H9 (cell line): ENCODE results near the gene ARHGEF17. TPM values are rescaled to one million over a fixed set of nuclear protein-coding genes. Genes with fewer than 3 reads are reported as not detected.

Source experiments
- DNase-seq: peaks from one replicate; pipeline ENCODE4 v3.0.0-alpha.2; 2017
- H2AFZ ChIP-seq: one replicate; pipeline ENCODE4 v1.6.1; 2013; ENCODE audit warnings: mild to moderate bottlenecking, low read length, control low read depth, moderate library complexity
- H2AK5ac ChIP-seq: 2 replicates; pipeline ENCODE4 v1.6.1; 2013; ENCODE audit warnings: low read length, control low read depth, mixed read lengths; ENCODE audit not compliant: insufficient read length
- H2BK120ac ChIP-seq: one replicate; pipeline ENCODE4 v1.6.1; 2013; ENCODE audit warnings: low read depth, mild to moderate bottlenecking, low read length, control low read depth, inconsistent platforms; ENCODE audit not compliant: poor library complexity, severe bottlenecking
- H2BK12ac ChIP-seq: 2 replicates; pipeline ENCODE4 v1.6.1; 2013; ENCODE audit warnings: low read length, control low read depth, mixed read lengths, low read depth; ENCODE audit not compliant: insufficient read length
- H2BK15ac ChIP-seq: 2 replicates; pipeline ENCODE4 v1.6.1; 2013; ENCODE audit warnings: low read depth, low read length, control low read depth
- H2BK20ac ChIP-seq: one replicate; pipeline ENCODE4 v1.6.1; 2013; ENCODE audit warnings: low read depth, mild to moderate bottlenecking, low read length, control low read depth, inconsistent platforms; ENCODE audit not compliant: poor library complexity, severe bottlenecking
- H2BK5ac ChIP-seq: 2 replicates; pipeline ENCODE4 v1.6.1; 2013; ENCODE audit warnings: low read length, control low read depth, mixed read lengths; ENCODE audit not compliant: insufficient read length
- H3K14ac ChIP-seq: 2 replicates; pipeline ENCODE4 v1.6.1; 2013; ENCODE audit warnings: low read length, control low read depth; ENCODE audit not compliant: insufficient read depth
- H3K18ac ChIP-seq: 2 replicates; pipeline ENCODE4 v1.6.1; 2013; ENCODE audit warnings: low read depth, mild to moderate bottlenecking, mixed read lengths, low read length, control low read depth; ENCODE audit not compliant: insufficient read length
- H3K23ac ChIP-seq: 2 replicates; pipeline ENCODE4 v1.6.1; 2013; ENCODE audit warnings: low read length, control low read depth, mixed read lengths, low read depth; ENCODE audit not compliant: insufficient read length
- H3K23me2 ChIP-seq: 2 replicates; pipeline ENCODE4 v1.6.1; 2013; ENCODE audit warnings: low read depth, mild to moderate bottlenecking, mixed read lengths, low read length, control low read depth; ENCODE audit not compliant: insufficient read length, poor library complexity, severe bottlenecking
- H3K27ac ChIP-seq: 2 replicates; pipeline ENCODE4 v1.5.1; 2013; ENCODE audit warnings: low read length, control low read depth, mixed read lengths, low read depth; ENCODE audit not compliant: insufficient read length
- H3K27me3 ChIP-seq: 2 replicates; pipeline ENCODE4 v1.6.1; 2013; ENCODE audit warnings: low read length, control low read depth, inconsistent platforms; ENCODE audit not compliant: insufficient read depth
- H3K4ac ChIP-seq: 2 replicates; pipeline ENCODE4 v1.6.1; 2013; ENCODE audit warnings: low read depth, mild to moderate bottlenecking, control low read depth, inconsistent platforms, low read length, moderate library complexity
- H3K4me1 ChIP-seq: 2 replicates; pipeline ENCODE4 v1.6.1; 2013; ENCODE audit warnings: low read length, control low read depth, inconsistent platforms; ENCODE audit not compliant: insufficient read depth
- H3K4me2 ChIP-seq: 2 replicates; pipeline ENCODE4 v1.6.1; 2013; ENCODE audit warnings: low read length, control low read depth, mixed read lengths; ENCODE audit not compliant: insufficient read length, insufficient read depth
- H3K56ac ChIP-seq: 2 replicates; pipeline ENCODE4 v1.6.1; 2013; ENCODE audit warnings: low read depth, mild to moderate bottlenecking, mixed read lengths, low read length, control low read depth; ENCODE audit not compliant: insufficient read length
- H3K79me1 ChIP-seq: 2 replicates; pipeline ENCODE4 v1.6.1; 2013; ENCODE audit warnings: low read depth, mild to moderate bottlenecking, moderate library complexity, low read length, control low read depth, inconsistent platforms; ENCODE audit not compliant: insufficient read depth, poor library complexity, severe bottlenecking
- H3K79me2 ChIP-seq: 2 replicates; pipeline ENCODE4 v1.6.1; 2013; ENCODE audit warnings: low read length, control low read depth, inconsistent platforms; ENCODE audit not compliant: insufficient read depth
- H3K9ac ChIP-seq: 2 replicates; pipeline ENCODE4 v1.6.1; 2013; ENCODE audit warnings: low read length, control low read depth, mixed read lengths; ENCODE audit not compliant: insufficient read length; ENCODE audit errors: extremely low read depth
- H3K9me3 ChIP-seq: one replicate; pipeline ENCODE4 v1.6.1; 2013; ENCODE audit warnings: low read depth, low read length, inconsistent platforms; ENCODE audit not compliant: control insufficient read depth
- H3T11ph ChIP-seq: one replicate; pipeline ENCODE4 v1.6.1; 2013; ENCODE audit warnings: mild to moderate bottlenecking, low read length, control low read depth, inconsistent platforms
- H4K20me1 ChIP-seq: one replicate; pipeline ENCODE4 v1.6.1; 2013; ENCODE audit not compliant: control insufficient read depth, insufficient read length, insufficient read depth
- H4K5ac ChIP-seq: 2 replicates; pipeline ENCODE4 v1.6.1; 2013; ENCODE audit warnings: low read depth, mild to moderate bottlenecking, mixed read lengths, low read length, control low read depth; ENCODE audit not compliant: insufficient read length
- H4K8ac ChIP-seq: replicated peaks from 2 replicates; pipeline ENCODE4 v1.6.1; 2013; ENCODE audit warnings: low read length, control low read depth, mixed read lengths, low read depth; ENCODE audit not compliant: insufficient read length
- H4K91ac ChIP-seq: 2 replicates; pipeline ENCODE4 v1.6.1; 2013; ENCODE audit warnings: low read depth, mild to moderate bottlenecking, moderate library complexity, mixed read lengths, low read length, control low read depth; ENCODE audit not compliant: insufficient read length
- H3K27ac Mint-ChIP-seq, 3 experiments: 2 replicates in 2 of 3; 3 replicates in 1 of 3; pipeline ENCODE4 v1.8.0; 2020 to 2021; ENCODE audit warnings: mixed read lengths in 3 of 3, mild to moderate bottlenecking in 1 of 3, moderate library complexity in 1 of 3
- H3K27me3 Mint-ChIP-seq: 2 replicates; pipeline ENCODE4 v1.8.0; 2021; ENCODE audit warnings: low read depth, mild to moderate bottlenecking, moderate library complexity, mixed read lengths
- H3K36me3 Mint-ChIP-seq, 3 experiments: 2 replicates in 2 of 3; 3 replicates in 1 of 3; pipeline ENCODE4 v1.8.0; 2020 to 2021; ENCODE audit warnings: low read depth in 3 of 3, mixed read lengths in 3 of 3; ENCODE audit not compliant: insufficient read depth in 1 of 3
- H3K4me1 Mint-ChIP-seq, 2 experiments: 2 replicates each; pipeline ENCODE4 v1.8.0; 2020; ENCODE audit warnings: mixed read lengths in 2 of 2
- H3K4me3 Mint-ChIP-seq, 2 experiments: 2 replicates in 1 of 2; 3 replicates in 1 of 2; pipeline ENCODE4 v1.8.0; 2020 to 2021; ENCODE audit warnings: mild to moderate bottlenecking in 2 of 2, mixed read lengths in 2 of 2, moderate library complexity in 1 of 2
- H3K9me3 Mint-ChIP-seq, 2 experiments: 2 replicates in 1 of 2; 3 replicates in 1 of 2; pipeline ENCODE4 v1.8.0; 2020; ENCODE audit warnings: mild to moderate bottlenecking in 2 of 2, mixed read lengths in 2 of 2, moderate library complexity in 1 of 2
- WGBS: extraction: QIAGEN DNeasy Blood & Tissue Kit; methylation state at CpG from one replicate; pipeline ENCODE4 v1.1.7; 2013; ENCODE audit warnings: missing lambda C conversion rate, low lambda C conversion rate, mixed read lengths; ENCODE audit not compliant: insufficient read length; ENCODE audit errors: extremely low coverage; 5-methylcytosine and 5-hydroxymethylcytosine counted together
- total RNA-seq: library from RNA; stranded (reverse); gene quantifications from 2 replicates; pipeline ENCODE4 v1.2.1, GENCODE V29; 2021
- TF ChIP-seq, protein P1 (sequence below): fragments of 200-600 bp; sonication (generic); conservative IDR thresholded peaks from 3 replicates; pipeline ENCODE4 v1.8.0; 2021; ENCODE audit warnings: antibody characterized with exemption, mild to moderate bottlenecking

Gene ARHGEF17
- total RNA-seq, 1 experiment from 2014 or later, result 7.4 TPM

DNA sequence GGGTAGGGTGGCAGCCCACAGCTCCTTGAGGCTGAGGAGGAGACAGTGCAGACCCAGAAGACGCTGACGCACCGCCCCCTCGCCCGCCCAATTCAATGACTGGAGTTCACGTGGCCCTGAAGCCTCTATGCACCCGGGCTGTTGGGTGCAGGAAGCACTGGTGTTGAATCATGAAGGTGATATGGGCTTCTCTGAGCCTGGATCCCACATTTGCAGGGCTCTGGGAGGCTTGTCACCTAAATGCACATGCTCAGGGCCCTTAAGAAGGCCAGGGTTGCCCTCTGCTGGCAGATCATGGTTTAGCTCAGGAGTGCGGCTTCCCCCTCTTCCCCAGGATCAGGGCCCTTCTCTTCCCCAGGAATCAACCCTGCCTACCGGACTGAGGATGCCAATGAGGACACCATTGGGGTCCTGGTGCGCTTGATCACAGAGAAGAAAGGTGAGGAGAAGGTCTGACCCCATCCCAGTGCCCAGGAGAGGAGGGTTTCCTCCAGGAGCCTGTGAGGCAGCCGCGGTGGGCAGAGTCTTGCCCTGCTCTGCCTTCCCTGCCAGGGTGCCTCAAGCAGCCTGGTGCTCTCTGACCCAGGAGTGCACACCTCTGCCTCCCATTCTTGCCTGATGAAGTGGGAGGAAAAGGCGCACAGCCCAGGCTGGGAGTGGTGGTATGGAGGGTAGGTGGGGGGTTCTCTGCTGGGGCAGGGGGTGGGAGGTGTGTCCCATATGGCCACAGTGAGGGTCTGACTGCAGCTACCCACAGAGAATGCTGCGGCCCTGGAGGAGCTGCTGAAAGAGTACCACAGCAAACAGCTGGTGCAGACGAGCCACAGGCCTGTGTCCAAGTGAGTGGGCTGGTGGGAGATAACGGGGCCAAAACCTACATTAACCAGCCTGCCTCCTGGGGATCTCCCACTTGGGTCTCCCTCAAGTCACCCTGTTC lies 85.7 kb downstream of the ARHGEF17 start:
- no peak overlapping the region for H3K56ac ChIP-seq
- no peak overlapping the region for H2BK15ac ChIP-seq
- H2BK5ac ChIP-seq, result no peak overlapping the region
- H3K9ac ChIP-seq, result no peak overlapping the region
- no peaks in the 10 kb centered on the region for H3K79me2 ChIP-seq
- H3K23ac ChIP-seq, result no peak overlapping the region
- no peak overlapping the region for H2BK120ac ChIP-seq
- H3K27ac Mint-ChIP-seq, result no peak overlapping the region
- no peaks in the 10 kb centered on the region for H3K79me1 ChIP-seq
- no peak overlapping the region for H4K91ac ChIP-seq
- H2BK12ac ChIP-seq, result no peak overlapping the region
- H3K27ac ChIP-seq, result no peak overlapping the region
- H2BK20ac ChIP-seq, result no peak overlapping the region
- no CpG with 5 or more reads among the region's 16 CpGs for WGBS
- H4K20me1 ChIP-seq, result no peaks in the 10 kb centered on the region
- no peaks in the 10 kb centered on the region for H3K9me3 ChIP-seq
- H4K5ac ChIP-seq, result no peak overlapping the region
- no peak overlapping the region for H3K18ac ChIP-seq
- peaks cover 10% of the 10 kb centered on the region in 2 experiments for H3K4me1 Mint-ChIP-seq
- no peak overlapping the region for H3K4me2 ChIP-seq
- no peaks in the 10 kb centered on the region for H3K27me3 ChIP-seq
- no peak overlapping the region for H2AFZ ChIP-seq
- no peaks in the 10 kb centered on the region for H3K23me2 ChIP-seq
- H3K4me1 ChIP-seq, result no peaks in the 10 kb centered on the region
- no peak overlapping the region for H4K8ac ChIP-seq
- TF ChIP-seq, protein P1, sequence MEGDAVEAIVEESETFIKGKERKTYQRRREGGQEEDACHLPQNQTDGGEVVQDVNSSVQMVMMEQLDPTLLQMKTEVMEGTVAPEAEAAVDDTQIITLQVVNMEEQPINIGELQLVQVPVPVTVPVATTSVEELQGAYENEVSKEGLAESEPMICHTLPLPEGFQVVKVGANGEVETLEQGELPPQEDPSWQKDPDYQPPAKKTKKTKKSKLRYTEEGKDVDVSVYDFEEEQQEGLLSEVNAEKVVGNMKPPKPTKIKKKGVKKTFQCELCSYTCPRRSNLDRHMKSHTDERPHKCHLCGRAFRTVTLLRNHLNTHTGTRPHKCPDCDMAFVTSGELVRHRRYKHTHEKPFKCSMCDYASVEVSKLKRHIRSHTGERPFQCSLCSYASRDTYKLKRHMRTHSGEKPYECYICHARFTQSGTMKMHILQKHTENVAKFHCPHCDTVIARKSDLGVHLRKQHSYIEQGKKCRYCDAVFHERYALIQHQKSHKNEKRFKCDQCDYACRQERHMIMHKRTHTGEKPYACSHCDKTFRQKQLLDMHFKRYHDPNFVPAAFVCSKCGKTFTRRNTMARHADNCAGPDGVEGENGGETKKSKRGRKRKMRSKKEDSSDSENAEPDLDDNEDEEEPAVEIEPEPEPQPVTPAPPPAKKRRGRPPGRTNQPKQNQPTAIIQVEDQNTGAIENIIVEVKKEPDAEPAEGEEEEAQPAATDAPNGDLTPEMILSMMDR, result peak; percentile 89
- no peak overlapping the region for H3K14ac ChIP-seq
- no peaks in the 10 kb centered on the region for H3K9me3 Mint-ChIP-seq
- no peak overlapping the region for H3T11ph ChIP-seq
- no peak overlapping the region for H3K4ac ChIP-seq
- peaks cover 0 to 3% (median 0%) of the 10 kb centered on the region in 3 experiments; a peak in 2 of 7 replicates for H3K36me3 Mint-ChIP-seq
- DNase-seq, result peak; percentile 86
- peaks cover 2% of the 10 kb centered on the region for H3K27me3 Mint-ChIP-seq
- H3K4me3 Mint-ChIP-seq, result no peak overlapping the region
- H2AK5ac ChIP-seq, result no peak overlapping the region
